ENCODE data around the gene OR5AC2. TPM values are rescaled to one million over a fixed set of nuclear protein-coding genes. Genes with fewer than 3 reads are reported as not detected.

Gene OR5AC2
- total and polyA plus RNA-seq, 2 of the 13 experiments (the other 11 are each of a cell fraction or from before 2014, with no cell fraction given): not detected

DNA sequence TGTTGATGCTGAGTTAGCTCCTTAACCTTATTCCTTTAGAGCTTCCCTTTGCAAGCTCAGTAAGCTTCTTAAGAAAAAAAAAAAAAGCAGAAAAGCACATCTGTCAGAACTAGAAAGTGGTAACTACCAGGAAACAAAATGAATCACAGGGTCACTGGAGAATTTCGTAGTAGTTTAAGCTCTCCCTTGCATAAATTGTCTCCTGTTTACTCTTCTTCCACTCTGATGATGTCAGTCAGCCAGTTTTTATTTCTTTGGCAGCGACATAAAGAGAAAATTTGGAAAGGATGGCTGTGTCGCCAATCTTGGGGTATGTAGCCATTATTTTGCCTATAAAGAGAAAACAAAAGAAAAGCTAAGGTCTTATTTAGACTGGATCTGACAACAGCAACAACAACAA is 48.7 kb upstream of the OR5AC2 start:
- Histone ChIP-seq H3K27me3 (ENCODE audit: control insufficient read depth in 1 of 2, insufficient read depth in 2 of 2, low read length in 2 of 2) (no peaks in the 10 kb centered on the region), H3K27ac (ENCODE audit: extremely low read length, insufficient read depth, low read length) (no peak overlapping the region), H3K9me3 (ENCODE audit: low read length) (0 out of 2 replicates have a peak, but pooled peaks cover 5% of the 10 kb centered on the region), H3K79me2 (ENCODE audit: insufficient read depth, low read length) (no peaks in the 10 kb centered on the region), H3K36me3 (replicated peaks in 1 of 2; ENCODE audit: control insufficient read depth in 1 of 2, insufficient read depth in 2 of 2, low read length in 2 of 2) (no peaks in the 10 kb centered on the region), H3K4me1 (ENCODE audit: insufficient read depth, low read length) (no peaks in the 10 kb centered on the region), H3K4me3 (replicated peaks in 1 of 3; ENCODE audit: insufficient read depth in 1 of 3, low read depth in 2 of 3, low read length in 3 of 3) (no peak overlapping the region), H4K20me1 (ENCODE audit: insufficient read depth, low read length) (no peaks in the 10 kb centered on the region), H2AFZ (ENCODE audit: low read length) (no peak overlapping the region), H3K4me2 (ENCODE audit: low read depth, low read length) (no peak overlapping the region), H3K9ac (ENCODE audit: insufficient read depth, low read depth, low read length) (no peak overlapping the region)
- FAIRE-seq (no peak), DNase-seq (ENCODE audit: low spot score) (no peak), ATAC-seq (no peak)
- in situ Hi-C loops (cut with HindIII; ENCODE audit: extremely low pct_ligation_motif_present, low pct_unique_long_range_greater_than_20kb) (loop anchor here (5.0 to 25.0 kb wide), 2 partner anchors 289 to 524 kb away; no protein-coding TSS in a partner anchor), intact Hi-C loops (cut with micrococcal nuclease; ENCODE audit: unreplicated experiment) (loop anchor here (10.0 kb wide), 1 partner anchor 557 kb away; the partner anchor contains the start of gene CPOX)
- 0% methylated on average over 3 of the region's 3 CpGs for WGBS (ENCODE audit: low lambda C conversion rate)
- TF ChIP-seq, protein P1, sequence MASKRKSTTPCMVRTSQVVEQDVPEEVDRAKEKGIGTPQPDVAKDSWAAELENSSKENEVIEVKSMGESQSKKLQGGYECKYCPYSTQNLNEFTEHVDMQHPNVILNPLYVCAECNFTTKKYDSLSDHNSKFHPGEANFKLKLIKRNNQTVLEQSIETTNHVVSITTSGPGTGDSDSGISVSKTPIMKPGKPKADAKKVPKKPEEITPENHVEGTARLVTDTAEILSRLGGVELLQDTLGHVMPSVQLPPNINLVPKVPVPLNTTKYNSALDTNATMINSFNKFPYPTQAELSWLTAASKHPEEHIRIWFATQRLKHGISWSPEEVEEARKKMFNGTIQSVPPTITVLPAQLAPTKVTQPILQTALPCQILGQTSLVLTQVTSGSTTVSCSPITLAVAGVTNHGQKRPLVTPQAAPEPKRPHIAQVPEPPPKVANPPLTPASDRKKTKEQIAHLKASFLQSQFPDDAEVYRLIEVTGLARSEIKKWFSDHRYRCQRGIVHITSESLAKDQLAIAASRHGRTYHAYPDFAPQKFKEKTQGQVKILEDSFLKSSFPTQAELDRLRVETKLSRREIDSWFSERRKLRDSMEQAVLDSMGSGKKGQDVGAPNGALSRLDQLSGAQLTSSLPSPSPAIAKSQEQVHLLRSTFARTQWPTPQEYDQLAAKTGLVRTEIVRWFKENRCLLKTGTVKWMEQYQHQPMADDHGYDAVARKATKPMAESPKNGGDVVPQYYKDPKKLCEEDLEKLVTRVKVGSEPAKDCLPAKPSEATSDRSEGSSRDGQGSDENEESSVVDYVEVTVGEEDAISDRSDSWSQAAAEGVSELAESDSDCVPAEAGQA (IDR thresholded peaks at IDR 0.05; ENCODE audit: low read depth): no peak
- TF ChIP-seq, protein P1 (CRISPR knock-in tag; IDR thresholded peaks at IDR 0.05; ENCODE audit: borderline replicate concordance): no peak
- ChIA-PET CTCF (ENCODE audit: low intra/inter-chr PET ratio, low total read pairs) (interaction anchor here (3.8 kb wide), 1 partner anchor 292 kb away, joined by 104 read pairs; no protein-coding TSS in a partner anchor), POLR2A (no interaction called here)
- BruUV-seq (replicated peaks): no TSS peak
